HG03139 (cell line): ENCODE data around the gene KRTAP27-1.

Experiments
- ATAC-seq: cut with Tn5 transposase; IDR thresholded peaks from one replicate; pipeline ENCODE4 v1.9.1; 2021; ENCODE audit not compliant: unreplicated experiment

KRTAP27-1 gene

GRCh38 chr21:30289215-30289614 is 48.3 kb downstream of the KRTAP27-1 start, which contains the start of gene KRTAP25-1:
TSS of gene KRTAP25-1 (minus strand) at chr21:30289514. CDS start at chr21:30289490, 24 bp downstream.
- no peak for ATAC-seq
